ENCODE measurements around the gene DMKN.

DMKN gene

GRCh38 chr19:35458731-35459391 lies 54.6 kb downstream of the DMKN start:
- Histone ChIP-seq H3K4me3 (replicated peaks; ENCODE audit: insufficient read depth, low read length) (no peak overlapping the region), H3K27ac (replicated peaks) (peak overlapping the region; percentile 42), H3K27me3 (ENCODE audit: insufficient read depth, poor library complexity, severe bottlenecking) (no peaks in the 10 kb centered on the region)
- peak; percentile 64 for DNase-seq (ENCODE audit: low read depth in 1 of 2, low spot score in 1 of 2)
- TF ChIP-seq SPI1 (IDR thresholded peaks at IDR 0.05; ENCODE audit: borderline replicate concordance, low read depth): peak; percentile 97
- TF ChIP-seq GABPA (IDR thresholded peaks at IDR 0.05; ENCODE audit: low read depth): no peak

GRCh38 chr19:35458192-35458591 lies 55.3 kb downstream of the DMKN start:
- Histone ChIP-seq H3K4me3 (replicated peaks; ENCODE audit: insufficient read depth, low read length) (no peak overlapping the region), H3K27ac (replicated peaks) (no peak overlapping the region)

GRCh38 chr19:35457173-35457572 lies 56.3 kb downstream of the DMKN start:
- no peak overlapping the region for H3K27ac ChIP-seq (replicated peaks)
- no peak for DNase-seq (ENCODE audit: low read depth in 1 of 2, low spot score in 1 of 2)
- TF ChIP-seq CTCF (IDR thresholded peaks at IDR 0.05; ENCODE audit: insufficient read depth, low read length) (no peak), REST (IDR thresholded peaks at IDR 0.05; ENCODE audit: insufficient replicate concordance, low read depth) (no peak), GABPA (IDR thresholded peaks at IDR 0.05; ENCODE audit: low read depth) (no peak), SPI1 (IDR thresholded peaks at IDR 0.05; ENCODE audit: borderline replicate concordance, low read depth) (no peak), POLR2AphosphoS5 (IDR thresholded peaks at IDR 0.05; ENCODE audit: low read depth) (no peak)
- H3K27me3 ChIP-seq (ENCODE audit: insufficient read depth, poor library complexity, severe bottlenecking): no peaks in the 10 kb centered on the region
- no peak overlapping the region for H3K4me3 ChIP-seq (replicated peaks; ENCODE audit: insufficient read depth, low read length)

More at GRCh38 chr19:35458192-35458591, 55.3 kb downstream of the DMKN start:
- H3K27me3 ChIP-seq (ENCODE audit: insufficient read depth, poor library complexity, severe bottlenecking): no peaks in the 10 kb centered on the region
- no peak for TF ChIP-seq REST (IDR thresholded peaks at IDR 0.05; ENCODE audit: insufficient replicate concordance, low read depth)
- TF ChIP-seq SPI1 (IDR thresholded peaks at IDR 0.05; ENCODE audit: borderline replicate concordance, low read depth): no peak
- no peak for TF ChIP-seq GABPA (IDR thresholded peaks at IDR 0.05; ENCODE audit: low read depth)
- no peak for TF ChIP-seq CTCF (IDR thresholded peaks at IDR 0.05; ENCODE audit: insufficient read depth, low read length)
- no peak for DNase-seq (ENCODE audit: low read depth in 1 of 2, low spot score in 1 of 2)

GRCh38 chr19:35455616-35456201 lies 57.7 kb downstream of the DMKN start:
- H3K27ac ChIP-seq (replicated peaks): no peak overlapping the region
- DNase-seq (ENCODE audit: low read depth in 1 of 2, low spot score in 1 of 2): no peak
- TF ChIP-seq REST (IDR thresholded peaks at IDR 0.05; ENCODE audit: insufficient replicate concordance, low read depth): no peak
- TF ChIP-seq GABPA (IDR thresholded peaks at IDR 0.05; ENCODE audit: low read depth): no peak
- no peak for TF ChIP-seq POLR2AphosphoS5 (IDR thresholded peaks at IDR 0.05; ENCODE audit: low read depth)
- no peak for TF ChIP-seq SPI1 (IDR thresholded peaks at IDR 0.05; ENCODE audit: borderline replicate concordance, low read depth)
- TF ChIP-seq CTCF (IDR thresholded peaks at IDR 0.05; ENCODE audit: insufficient read depth, low read length): no peak
- no peaks in the 10 kb centered on the region for H3K27me3 ChIP-seq (ENCODE audit: insufficient read depth, poor library complexity, severe bottlenecking)
- H3K4me3 ChIP-seq (replicated peaks; ENCODE audit: insufficient read depth, low read length): no peak overlapping the region

Measured in HL-60 (cell line).